ENCODE results near the gene RPS26.
A peak's percentile ranks its signal among the peaks of the same experiment; 100 is the strongest.

RPS26 gene

GRCh38 chr12:56007564-56008559, 33.9 kb upstream of the RPS26 start:
- Mint-ChIP-seq H3K27ac (ENCODE audit: low read depth) (peak overlapping the region; percentile 58), H3K36me3 (ENCODE audit: insufficient read depth) (peaks cover 8% of the 10 kb centered on the region), H3K4me1 (peaks cover 18% of the 10 kb centered on the region), H3K9me3 (no peaks in the 10 kb centered on the region), H3K27me3 (no peaks in the 10 kb centered on the region), H3K4me3 (peak overlapping the region; percentile 74)
- peak; percentile 64 for ATAC-seq (replicated peaks; ENCODE audit: extremely low read depth, poor library complexity, severe bottlenecking)
- peak in 1 of 2 donors; percentile 33 for DNase-seq (ENCODE audit: low spot score in 2 of 2)

- peaks cover 18% of the 10 kb centered on the region for H3K4me1 Mint-ChIP-seq
- H3K9me3 Mint-ChIP-seq: no peaks in the 10 kb centered on the region
- H3K27me3 Mint-ChIP-seq: no peaks in the 10 kb centered on the region
- DNase-seq (ENCODE audit: low spot score in 2 of 2): no peak
- no peak for ATAC-seq (replicated peaks; ENCODE audit: extremely low read depth, poor library complexity, severe bottlenecking)
- peaks cover 6% of the 10 kb centered on the region for H3K36me3 Mint-ChIP-seq (ENCODE audit: insufficient read depth)
- H3K27ac Mint-ChIP-seq (ENCODE audit: low read depth): no peak overlapping the region
- H3K4me3 Mint-ChIP-seq: no peak overlapping the region
Measured at GRCh38 chr12:56010111-56010570, 31.6 kb upstream of the RPS26 start.

DNA sequence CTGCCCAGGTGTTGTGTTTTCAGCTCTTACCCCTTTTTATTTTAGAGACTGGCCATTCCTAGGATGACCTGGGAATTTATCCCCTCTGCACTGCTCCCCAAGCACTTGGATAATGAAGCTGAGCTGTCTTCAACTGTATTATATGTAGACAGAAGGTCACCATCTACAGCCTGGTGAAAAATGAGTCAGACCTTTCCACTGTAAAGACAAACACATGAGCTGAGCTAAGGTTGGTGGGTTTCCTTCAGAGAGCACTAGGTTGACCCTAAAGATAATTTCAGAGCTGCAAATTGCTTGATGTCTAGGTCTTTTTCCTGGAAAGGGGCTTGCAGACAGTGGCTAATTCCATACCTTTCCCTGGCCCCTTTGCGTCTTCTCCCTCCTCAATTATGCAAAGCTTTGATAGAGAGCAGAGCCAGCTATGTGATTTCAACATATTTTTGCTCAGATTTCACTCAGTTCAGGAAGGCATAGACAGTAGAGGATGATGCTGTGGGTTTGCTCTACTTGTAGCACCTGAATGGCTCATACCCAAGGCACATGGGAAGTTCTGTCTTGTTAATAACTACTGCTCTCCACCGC, 30.1 kb upstream of the RPS26 start:
- H3K4me3 Mint-ChIP-seq: no peak overlapping the region
- no peak for DNase-seq (ENCODE audit: low spot score in 2 of 2)
- H3K36me3 Mint-ChIP-seq (ENCODE audit: insufficient read depth): peaks cover 7% of the 10 kb centered on the region
- H3K27ac Mint-ChIP-seq (ENCODE audit: low read depth): no peak overlapping the region
- no peaks in the 10 kb centered on the region for H3K9me3 Mint-ChIP-seq
- ATAC-seq (replicated peaks; ENCODE audit: extremely low read depth, poor library complexity, severe bottlenecking): no peak
- H3K4me1 Mint-ChIP-seq: peaks cover 18% of the 10 kb centered on the region
- H3K27me3 Mint-ChIP-seq: no peaks in the 10 kb centered on the region

- Mint-ChIP-seq H3K27ac (ENCODE audit: low read depth) (no peak overlapping the region), H3K9me3 (no peaks in the 10 kb centered on the region), H3K36me3 (ENCODE audit: insufficient read depth) (peaks cover 5% of the 10 kb centered on the region), H3K27me3 (no peaks in the 10 kb centered on the region), H3K4me3 (no peak overlapping the region), H3K4me1 (peaks cover 5% of the 10 kb centered on the region)
- ATAC-seq (replicated peaks; ENCODE audit: extremely low read depth, poor library complexity, severe bottlenecking) (no peak), DNase-seq (ENCODE audit: low spot score in 2 of 2) (no peak)
Measured at GRCh38 chr12:56013482-56013881, 28.2 kb upstream of the RPS26 start.

DNA sequence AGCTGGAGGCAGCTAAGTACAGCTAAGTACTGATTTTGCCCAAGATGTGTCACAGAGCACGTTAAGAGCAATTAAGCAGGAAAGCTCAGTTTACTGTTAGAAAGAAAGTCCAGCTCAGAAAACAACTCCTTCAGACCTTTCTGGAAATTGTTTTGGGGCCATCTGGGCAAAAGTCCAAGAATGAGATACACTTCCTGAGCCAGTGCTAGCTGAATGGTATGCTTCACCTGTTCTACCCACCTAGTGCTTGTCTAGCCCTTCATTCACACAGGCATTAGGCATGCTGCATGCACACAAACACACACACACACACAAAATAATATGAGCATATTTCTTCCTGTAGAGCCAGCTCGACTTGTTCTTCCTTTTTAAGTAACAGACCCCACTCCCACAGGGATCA, 27.5 kb upstream of the RPS26 start:
- peaks cover 3% of the 10 kb centered on the region for H3K36me3 Mint-ChIP-seq (ENCODE audit: insufficient read depth)
- H3K27me3 Mint-ChIP-seq: no peaks in the 10 kb centered on the region
- no peak for ATAC-seq (replicated peaks; ENCODE audit: extremely low read depth, poor library complexity, severe bottlenecking)
- DNase-seq (ENCODE audit: low spot score in 2 of 2): no peak
- H3K27ac Mint-ChIP-seq (ENCODE audit: low read depth): no peak overlapping the region
- no peaks in the 10 kb centered on the region for H3K9me3 Mint-ChIP-seq
- H3K4me3 Mint-ChIP-seq: no peak overlapping the region
- H3K4me1 Mint-ChIP-seq: no peaks in the 10 kb centered on the region

GRCh38 chr12:56017181-56017580, 24.5 kb upstream of the RPS26 start:
- no peak for ATAC-seq (replicated peaks; ENCODE audit: extremely low read depth, poor library complexity, severe bottlenecking)
- H3K4me3 Mint-ChIP-seq: no peak overlapping the region
- no peaks in the 10 kb centered on the region for H3K9me3 Mint-ChIP-seq
- peaks cover 8% of the 10 kb centered on the region for H3K4me1 Mint-ChIP-seq
- H3K27ac Mint-ChIP-seq (ENCODE audit: low read depth): no peak overlapping the region
- DNase-seq (ENCODE audit: low spot score in 2 of 2): no peak
- no peaks in the 10 kb centered on the region for H3K27me3 Mint-ChIP-seq
- H3K36me3 Mint-ChIP-seq (ENCODE audit: insufficient read depth): peaks cover 2% of the 10 kb centered on the region

DNA sequence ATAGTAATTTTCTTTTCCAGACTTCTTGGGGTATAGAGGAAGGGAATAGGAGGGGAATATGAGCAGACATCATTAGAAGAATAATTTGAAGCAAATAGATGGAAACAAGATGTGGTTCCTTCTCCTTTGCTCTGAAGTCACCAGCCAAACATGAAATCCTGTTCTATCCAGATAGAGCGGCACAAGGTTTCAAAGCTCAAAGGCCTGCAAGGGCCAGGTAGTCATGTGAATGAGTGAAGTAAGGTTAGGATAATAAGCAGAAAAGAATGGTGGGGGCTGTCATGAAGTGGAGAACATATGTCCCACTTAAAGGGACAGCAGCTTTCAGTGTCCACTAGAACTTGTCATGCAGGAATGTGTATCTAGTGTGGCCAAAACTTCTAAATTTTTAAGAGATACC, 23.4 kb upstream of the RPS26 start:
- Mint-ChIP-seq H3K9me3 (no peaks in the 10 kb centered on the region), H3K27ac (ENCODE audit: low read depth) (no peak overlapping the region), H3K4me3 (no peak overlapping the region), H3K36me3 (ENCODE audit: insufficient read depth) (peaks cover 2% of the 10 kb centered on the region), H3K4me1 (peaks cover 8% of the 10 kb centered on the region), H3K27me3 (no peaks in the 10 kb centered on the region)
- ATAC-seq (replicated peaks; ENCODE audit: extremely low read depth, poor library complexity, severe bottlenecking) (no peak), DNase-seq (ENCODE audit: low spot score in 2 of 2) (no peak)

GRCh38 chr12:56020423-56021184, 21.1 kb upstream of the RPS26 start, which contains the start of gene IKZF4:
IKZF4 (plus strand) TSS chr12:56021043; CDS start chr12:56021494, 451 bp downstream.
- H3K9me3 Mint-ChIP-seq: no peaks in the 10 kb centered on the region
- H3K27ac Mint-ChIP-seq (ENCODE audit: low read depth): peak within 1 kb of the TSS; percentile 52
- no peaks in the 10 kb centered on the region for H3K27me3 Mint-ChIP-seq
- ATAC-seq (replicated peaks; ENCODE audit: extremely low read depth, poor library complexity, severe bottlenecking): no peak
- H3K4me3 Mint-ChIP-seq: peak within 1 kb of the TSS; percentile 75
- peaks cover 8% of the 10 kb centered on the region for H3K4me1 Mint-ChIP-seq
- H3K36me3 Mint-ChIP-seq (ENCODE audit: insufficient read depth): peaks cover 1% of the 10 kb centered on the region
- DNase-seq (ENCODE audit: low spot score in 2 of 2): no peak

- no peaks in the 10 kb centered on the region for H3K27me3 Mint-ChIP-seq
- no peak overlapping the region for H3K4me3 Mint-ChIP-seq
- no peaks in the 10 kb centered on the region for H3K9me3 Mint-ChIP-seq
- H3K27ac Mint-ChIP-seq (ENCODE audit: low read depth): no peak overlapping the region
- peaks cover 8% of the 10 kb centered on the region for H3K4me1 Mint-ChIP-seq
- peaks cover 1% of the 10 kb centered on the region for H3K36me3 Mint-ChIP-seq (ENCODE audit: insufficient read depth)
- DNase-seq (ENCODE audit: low spot score in 2 of 2) (no peak), ATAC-seq (replicated peaks; ENCODE audit: extremely low read depth, poor library complexity, severe bottlenecking) (no peak)
Measured at GRCh38 chr12:56021889-56022497, 19.7 kb upstream of the RPS26 start.

DNA sequence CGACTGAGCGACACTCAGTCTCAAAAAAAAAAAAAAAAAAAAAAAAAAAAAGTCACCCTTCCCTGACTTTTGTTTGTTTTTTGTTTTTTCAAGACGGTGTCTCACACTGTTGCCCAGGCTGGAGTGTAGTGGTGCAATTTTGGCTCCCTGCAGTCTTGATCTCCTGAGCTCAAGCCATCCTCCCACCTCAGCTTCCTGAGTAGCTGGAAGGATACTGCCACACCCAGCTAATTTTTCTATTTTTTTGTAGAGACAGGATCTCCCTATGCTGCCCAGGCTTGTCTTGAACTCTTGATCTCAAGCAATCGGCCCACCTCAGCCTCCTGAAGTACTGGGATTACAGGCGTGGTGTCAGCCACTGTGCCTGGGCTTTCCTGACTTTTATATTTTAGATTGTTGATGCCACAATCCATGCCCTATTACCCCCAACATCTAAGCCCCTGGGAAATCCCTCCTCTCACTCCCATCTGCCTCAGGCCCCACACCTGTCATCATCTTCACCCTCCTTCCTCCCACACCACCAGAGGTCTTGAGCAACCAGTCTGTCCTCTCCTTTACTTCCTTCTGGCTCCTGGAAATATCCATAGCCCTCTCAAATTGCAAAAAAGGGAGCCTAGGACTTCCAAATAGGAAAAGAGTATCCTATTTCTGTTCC, 13.1 kb upstream of the RPS26 start:
- ATAC-seq (replicated peaks; ENCODE audit: extremely low read depth, poor library complexity, severe bottlenecking) (no peak), DNase-seq (ENCODE audit: low spot score in 2 of 2) (no peak)
- Mint-ChIP-seq H3K4me3 (no peak overlapping the region), H3K27me3 (no peaks in the 10 kb centered on the region), H3K9me3 (no peaks in the 10 kb centered on the region), H3K27ac (ENCODE audit: low read depth) (no peak overlapping the region), H3K4me1 (no peaks in the 10 kb centered on the region), H3K36me3 (ENCODE audit: insufficient read depth) (peaks cover 13% of the 10 kb centered on the region)

GRCh38 chr12:56029166-56029519, 12.6 kb upstream of the RPS26 start:
- Mint-ChIP-seq H3K27me3 (no peaks in the 10 kb centered on the region), H3K9me3 (no peaks in the 10 kb centered on the region), H3K4me1 (no peaks in the 10 kb centered on the region), H3K27ac (ENCODE audit: low read depth) (no peak overlapping the region), H3K4me3 (no peak overlapping the region), H3K36me3 (ENCODE audit: insufficient read depth) (peaks cover 13% of the 10 kb centered on the region)
- ATAC-seq (replicated peaks; ENCODE audit: extremely low read depth, poor library complexity, severe bottlenecking): no peak
- no peak for DNase-seq (ENCODE audit: low spot score in 2 of 2)
